AG08396 (cell line): ENCODE data around the gene PIGW.
A peak's percentile ranks its signal among the peaks of the same experiment; 100 is the strongest.

Experiments used
- DNase-seq: peaks from one replicate; pipeline ENCODE4 v3.0.0; 2012; ENCODE audit warnings: low spot score, mixed read lengths

Gene PIGW

GRCh38 chr17:36545465-36546417, 11.0 kb downstream of the PIGW start:
- DNase-seq, result peak; percentile 98

DNA sequence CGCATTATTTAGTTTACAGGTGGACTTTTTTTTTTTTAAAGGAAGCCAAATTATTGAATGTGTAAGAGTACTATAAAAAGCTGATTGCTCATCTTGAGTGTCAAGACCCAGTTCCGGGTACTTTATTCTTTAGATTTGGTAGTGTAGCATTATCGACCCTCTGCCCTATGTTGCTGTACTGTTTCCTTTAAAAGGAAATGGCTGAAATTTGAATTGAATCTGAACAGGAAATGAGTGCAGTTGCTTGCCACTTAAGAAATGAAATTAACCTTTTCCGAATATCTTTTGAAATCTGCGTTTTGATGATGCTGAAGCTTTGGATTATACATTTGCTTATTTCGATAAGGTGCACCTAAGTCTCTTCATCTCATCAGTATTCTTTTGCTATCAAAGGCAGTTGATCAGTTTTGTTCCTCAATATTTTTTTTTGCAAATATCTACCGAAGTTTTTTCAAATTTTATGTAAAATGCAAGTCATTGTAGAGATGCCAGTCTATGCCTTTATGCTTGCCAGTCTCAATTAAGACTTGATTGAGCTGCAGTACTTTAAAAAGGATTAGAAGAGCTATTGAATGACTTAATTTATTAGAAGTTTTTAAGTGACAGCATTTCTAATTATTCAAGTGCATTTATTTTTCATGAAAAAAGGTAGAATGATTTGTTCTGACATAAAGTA, 11.8 kb downstream of the PIGW start:
- DNase-seq, result no peak

DNA sequence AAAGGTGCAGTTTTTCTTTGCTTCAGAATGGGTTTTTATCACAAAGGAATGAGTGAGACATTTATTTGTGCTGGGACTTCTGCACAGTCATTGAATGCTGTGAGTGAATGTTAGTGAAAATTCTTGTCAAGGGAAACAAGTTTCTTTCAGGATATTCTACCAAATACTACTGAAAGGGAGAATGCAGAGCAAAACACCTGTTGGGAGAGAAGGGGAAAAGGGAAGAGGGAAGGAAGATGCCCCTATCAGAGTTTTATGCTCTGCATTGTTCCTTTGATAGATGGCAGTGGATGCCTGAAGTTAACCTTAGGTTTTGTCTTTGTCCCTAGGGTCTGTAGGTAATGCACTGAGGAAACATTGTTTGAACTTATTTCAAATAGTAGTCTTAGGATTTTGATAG, 13.0 kb downstream of the PIGW start:
- DNase-seq, result no peak

DNA sequence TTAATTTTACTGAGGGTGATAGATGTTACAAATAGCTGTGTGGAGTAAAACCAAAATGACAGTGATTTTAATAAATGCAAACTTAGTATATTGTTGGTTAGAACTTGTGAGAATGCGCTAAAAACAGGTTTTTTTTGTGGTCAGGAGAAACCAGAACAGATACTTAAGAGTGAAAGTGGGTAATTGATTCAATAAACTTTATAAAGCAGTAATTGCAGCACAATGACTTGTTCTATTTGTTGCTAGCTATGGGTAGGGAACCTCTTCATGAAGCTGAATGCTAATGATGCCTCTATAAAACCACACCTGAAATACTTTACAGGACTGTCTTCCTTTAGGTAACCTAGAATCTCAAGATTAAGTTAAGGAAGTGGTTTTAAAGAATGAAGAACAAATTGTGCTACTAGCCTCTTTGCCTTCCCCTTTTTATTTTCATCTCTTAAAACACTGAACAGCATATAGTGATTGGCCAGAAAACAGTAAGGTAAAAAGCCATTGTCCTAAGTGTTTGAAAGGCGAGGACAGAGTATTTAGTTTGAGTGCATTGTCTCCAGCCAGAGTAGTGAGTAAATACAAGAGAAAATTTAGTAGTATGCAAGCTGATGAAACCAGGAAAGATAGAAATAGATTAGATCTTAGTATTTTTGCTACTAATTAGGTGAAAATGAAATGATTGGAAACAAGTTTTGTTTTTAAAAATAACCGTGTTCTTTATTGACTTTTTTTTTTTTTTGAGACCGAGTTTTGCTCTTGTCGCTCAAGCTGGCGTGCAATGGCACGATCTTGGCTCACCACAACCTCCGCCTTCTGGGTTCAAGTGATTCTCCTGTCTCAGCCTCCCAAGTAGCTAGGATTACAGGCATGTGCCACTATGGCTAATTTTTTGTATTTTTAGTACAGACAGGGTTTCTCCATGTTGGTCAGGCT, 16.0 kb downstream of the PIGW start:
- DNase-seq, result no peak

GRCh38 chr17:36553459-36553858, 18.7 kb downstream of the PIGW start:
- DNase-seq, result no peak

- no peak for DNase-seq
Observed at GRCh38 chr17:36566081-36566480, 31.3 kb downstream of the PIGW start.

DNA sequence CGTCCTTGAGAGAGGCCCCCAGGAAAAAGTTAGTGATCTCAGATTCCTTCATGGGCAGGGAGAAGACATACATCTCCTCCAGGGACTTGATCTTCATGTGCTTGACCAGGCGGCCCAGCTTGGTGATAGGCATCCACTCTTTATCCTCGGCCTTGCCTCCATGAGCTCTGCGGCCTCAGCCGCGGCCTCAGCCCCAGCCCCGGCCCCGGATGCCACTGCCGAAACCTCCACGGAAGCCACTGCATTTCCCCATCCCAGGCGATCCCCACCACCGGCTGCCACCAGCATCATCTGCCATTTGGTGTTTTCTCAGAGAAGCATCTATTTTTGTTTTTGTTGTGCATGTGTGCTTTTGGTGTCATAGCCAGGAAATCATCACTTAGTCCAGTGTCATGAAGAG, 40.2 kb downstream of the PIGW start:
- no peak for DNase-seq

- no peak for DNase-seq
Observed at GRCh38 chr17:36576793-36577192, 42.0 kb downstream of the PIGW start.

GRCh38 chr17:36578671-36579070, 43.9 kb downstream of the PIGW start:
- peak; percentile 33 for DNase-seq

DNA sequence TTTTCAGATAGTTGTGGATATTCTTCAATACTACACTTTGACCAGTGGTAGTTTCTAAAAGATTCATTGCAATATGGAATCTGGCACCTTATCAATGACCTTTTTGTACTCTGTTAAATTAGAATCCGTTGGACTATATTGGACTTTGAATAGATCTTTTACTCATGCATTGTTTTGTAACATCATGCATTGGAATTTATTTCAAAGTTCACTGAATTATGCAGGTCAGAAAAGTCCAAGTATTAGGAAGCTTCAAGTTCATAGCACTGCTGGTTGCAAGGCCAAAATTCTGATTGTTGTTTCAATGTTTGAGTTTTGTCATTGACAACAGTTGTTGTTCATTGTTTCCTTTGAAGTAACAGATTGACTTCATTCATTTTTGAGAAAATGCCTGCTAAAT, 49.0 kb downstream of the PIGW start:
- DNase-seq, result no peak

- no peak for DNase-seq
Observed at GRCh38 chr17:36586138-36586537, 51.4 kb downstream of the PIGW start.
